Activated T-helper 1 cell treated with Interleukin-2 at 50 U/mL for 16 hours (primary cell): ENCODE data around the gene BSN.

Experiments used
- DNase-seq: peaks from one replicate; pipeline ENCODE4 v3.0.0-alpha.2; 2020; ENCODE audit warnings: low read depth

BSN gene

GRCh38 chr3:49656541-49657112 lies 102.3 kb downstream of the BSN start:
- no peak for DNase-seq

GRCh38 chr3:49657208-49657915 lies 103.1 kb downstream of the BSN start:
- no peak for DNase-seq

- no peak for DNase-seq
Measured at GRCh38 chr3:49658711-49659110, 104.4 kb downstream of the BSN start.

- no peak for DNase-seq
Measured at GRCh38 chr3:49659756-49660155, 105.5 kb downstream of the BSN start.

- DNase-seq = no peak
Measured at GRCh38 chr3:49661281-49661680, 107.0 kb downstream of the BSN start.

GRCh38 chr3:49662021-49662420 lies 107.7 kb downstream of the BSN start:
- no peak for DNase-seq

GRCh38 chr3:49662720-49663413 lies 108.6 kb downstream of the BSN start:
- no peak for DNase-seq

GRCh38 chr3:49663831-49664230 lies 109.6 kb downstream of the BSN start:
- DNase-seq = no peak

GRCh38 chr3:49664300-49664699 lies 110.0 kb downstream of the BSN start:
- no peak for DNase-seq

GRCh38 chr3:49665822-49666519 lies 111.7 kb downstream of the BSN start:
- DNase-seq = no peak

GRCh38 chr3:49666592-49666991 lies 112.3 kb downstream of the BSN start:
- DNase-seq = no peak

GRCh38 chr3:49667701-49668413 lies 113.6 kb downstream of the BSN start:
- DNase-seq = no peak

- DNase-seq = no peak
Measured at GRCh38 chr3:49668414-49668797, 114.1 kb downstream of the BSN start.

- DNase-seq = no peak
Measured at GRCh38 chr3:49668861-49669260, 114.6 kb downstream of the BSN start.

GRCh38 chr3:49669352-49669751 lies 115.1 kb downstream of the BSN start:
- no peak for DNase-seq

GRCh38 chr3:49670940-49671290 lies 116.6 kb downstream of the BSN start:
- DNase-seq = no peak

GRCh38 chr3:49671291-49672288 lies 117.3 kb downstream of the BSN start:
- peak; percentile 56 for DNase-seq

GRCh38 chr3:49673121-49673714 lies 118.9 kb downstream of the BSN start:
- DNase-seq = no peak

GRCh38 chr3:49673715-49674496 lies 119.6 kb downstream of the BSN start, which contains the start of gene APEH:
Gene APEH, plus strand, starts transcription at chr3:49674351. Its CDS starts 51 bp downstream, at chr3:49674402.
- peak; percentile 96 for DNase-seq
